ENCODE measurements around the gene C14orf119.

C14orf119 gene

GRCh38 chr14:23066855-23067744, 28.2 kb upstream of the C14orf119 start:
- in situ Hi-C loops (cut with HindIII; ENCODE audit: low pct_ligation_motif_present, low sequenced_read_pairs) = no loop called here
- peaks cover 67% of the 10 kb centered on the region for H3K36me3 ChIP-seq (replicated peaks)

GRCh38 chr14:23067847-23068788, 27.2 kb upstream of the C14orf119 start:
- no peak for DNase-seq
- H3K36me3 ChIP-seq (replicated peaks) = peaks cover 65% of the 10 kb centered on the region
- in situ Hi-C loops (cut with HindIII; ENCODE audit: low pct_ligation_motif_present, low sequenced_read_pairs) = no loop called here
- H3K27ac ChIP-seq = no peak overlapping the region
- H3K27me3 ChIP-seq (replicated peaks) = no peaks in the 10 kb centered on the region
- peak overlapping the region; percentile 22 for H3K4me3 ChIP-seq (ENCODE audit: low read depth, low read length)
- TF ChIP-seq CTCF (IDR thresholded peaks at IDR 0.05; ENCODE audit: low read depth, low read length, missing control alignments) = no peak

More at GRCh38 chr14:23066855-23067744, 28.2 kb upstream of the C14orf119 start:
- Histone ChIP-seq H3K27ac (no peak overlapping the region), H3K27me3 (replicated peaks) (no peaks in the 10 kb centered on the region), H3K4me3 (ENCODE audit: low read depth, low read length) (no peak overlapping the region)
- no peak for TF ChIP-seq CTCF (IDR thresholded peaks at IDR 0.05; ENCODE audit: low read depth, low read length, missing control alignments)
- no peak for DNase-seq

- H3K36me3 ChIP-seq (replicated peaks) = peaks cover 60% of the 10 kb centered on the region
- peak overlapping the region; percentile 22 for H3K4me3 ChIP-seq (ENCODE audit: low read depth, low read length)
- no peaks in the 10 kb centered on the region for H3K27me3 ChIP-seq (replicated peaks)
- in situ Hi-C loops (cut with HindIII; ENCODE audit: low pct_ligation_motif_present, low sequenced_read_pairs) = no loop called here
- peak; percentile 100 for TF ChIP-seq CTCF (IDR thresholded peaks at IDR 0.05; ENCODE audit: low read depth, low read length, missing control alignments)
- DNase-seq = peak; percentile 87
- H3K27ac ChIP-seq = no peak overlapping the region
Measured at GRCh38 chr14:23068789-23069412, 26.4 kb upstream of the C14orf119 start.

- Histone ChIP-seq H3K4me3 (ENCODE audit: low read depth, low read length) (no peak overlapping the region), H3K36me3 (replicated peaks) (peaks cover 60% of the 10 kb centered on the region), H3K27ac (no peak overlapping the region)
Measured at GRCh38 chr14:23069413-23069806, 25.9 kb upstream of the C14orf119 start.

More at GRCh38 chr14:23069413-23069806, 25.9 kb upstream of the C14orf119 start:
- no peak for TF ChIP-seq CTCF (IDR thresholded peaks at IDR 0.05; ENCODE audit: low read depth, low read length, missing control alignments)
- no peaks in the 10 kb centered on the region for H3K27me3 ChIP-seq (replicated peaks)
- in situ Hi-C loops (cut with HindIII; ENCODE audit: low pct_ligation_motif_present, low sequenced_read_pairs) = no loop called here
- DNase-seq = no peak
